GM18907 (cell line): Measurements from ENCODE around the gene MYF5.

ENCODE experiments used
- ATAC-seq: cut with Tn5 transposase; IDR thresholded peaks from one replicate; pipeline ENCODE4 v1.9.1; 2021; ENCODE audit warnings: mild to moderate bottlenecking, moderate library complexity; ENCODE audit not compliant: unreplicated experiment

The MYF5 gene

DNA sequence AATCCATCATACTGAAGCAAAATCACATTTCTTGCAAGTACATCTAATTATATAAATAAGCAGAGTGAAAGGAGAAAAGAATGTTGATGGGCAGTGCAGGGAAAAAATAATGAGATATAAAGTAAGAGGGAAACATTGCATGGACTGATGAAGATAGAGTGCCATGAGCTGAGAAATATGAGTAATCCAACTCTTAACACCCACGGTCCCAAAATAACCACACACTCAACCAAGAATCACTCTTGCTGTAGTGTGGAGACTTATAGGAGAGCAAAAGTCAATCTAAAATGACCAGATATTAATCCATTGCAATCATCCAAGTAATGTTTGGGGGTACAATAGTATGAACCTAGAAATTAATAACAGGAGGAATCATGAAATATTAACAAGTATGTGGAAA, 40.2 kb downstream of the MYF5 start:
- peak; percentile 57 for ATAC-seq

DNA sequence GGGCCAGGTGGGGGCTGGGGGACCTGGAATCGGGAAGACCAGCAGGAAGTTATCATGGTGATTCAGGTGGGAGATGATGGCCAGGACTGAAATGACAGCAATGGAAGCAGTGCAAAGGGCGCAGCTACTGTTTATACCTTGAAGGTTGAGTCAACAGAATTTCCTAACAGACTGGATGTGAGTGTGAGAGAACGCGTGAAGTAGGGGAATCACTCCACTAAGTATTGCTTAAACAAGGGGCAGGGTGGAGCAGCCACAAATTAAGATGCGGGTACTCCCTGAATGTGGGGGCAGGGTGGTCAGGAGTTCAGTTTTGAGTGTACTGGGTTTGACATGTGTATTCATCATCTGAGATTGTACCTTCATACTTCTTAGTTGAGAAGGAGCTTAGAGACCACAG, 45.1 kb downstream of the MYF5 start:
- peak; percentile 46 for ATAC-seq

DNA sequence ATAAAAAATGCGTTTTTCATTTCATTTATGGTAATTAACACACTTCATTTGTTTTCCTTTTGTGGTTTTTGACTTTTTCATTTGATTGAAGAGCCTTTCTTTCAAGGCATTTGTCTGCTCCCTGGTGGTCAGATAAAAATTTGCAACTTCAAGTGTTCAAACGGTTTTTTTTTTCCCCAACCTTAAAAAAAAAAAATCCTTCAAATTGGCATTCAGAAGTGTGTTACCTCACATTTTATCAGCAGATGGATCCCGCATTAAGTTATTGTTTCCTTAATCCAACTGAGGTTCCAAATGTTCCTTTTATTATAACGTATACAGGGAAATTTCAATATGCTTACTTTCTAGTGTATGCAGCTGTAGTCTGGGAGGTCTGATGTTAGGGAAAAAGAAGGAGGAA, 47.2 kb downstream of the MYF5 start:
- peak; percentile 30 for ATAC-seq

DNA sequence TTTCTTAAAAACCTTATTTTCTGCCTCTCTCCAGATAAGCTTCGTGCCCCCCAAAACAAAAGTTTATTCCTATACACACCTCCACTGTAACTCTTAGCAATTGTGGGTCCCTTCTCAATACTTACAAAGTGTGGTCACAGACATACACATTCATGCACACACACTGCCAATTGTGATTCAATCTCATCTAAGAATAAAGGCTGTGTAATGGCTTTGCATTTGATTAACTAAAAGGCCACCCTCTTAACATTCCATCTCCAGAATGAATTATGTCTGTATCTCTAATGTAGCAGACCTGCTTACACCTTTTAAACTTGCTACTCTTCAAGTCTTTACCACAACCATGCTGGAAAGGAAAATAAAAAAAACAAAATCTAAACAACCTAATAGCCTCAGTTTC, 49.5 kb downstream of the MYF5 start:
- ATAC-seq, result no peak

DNA sequence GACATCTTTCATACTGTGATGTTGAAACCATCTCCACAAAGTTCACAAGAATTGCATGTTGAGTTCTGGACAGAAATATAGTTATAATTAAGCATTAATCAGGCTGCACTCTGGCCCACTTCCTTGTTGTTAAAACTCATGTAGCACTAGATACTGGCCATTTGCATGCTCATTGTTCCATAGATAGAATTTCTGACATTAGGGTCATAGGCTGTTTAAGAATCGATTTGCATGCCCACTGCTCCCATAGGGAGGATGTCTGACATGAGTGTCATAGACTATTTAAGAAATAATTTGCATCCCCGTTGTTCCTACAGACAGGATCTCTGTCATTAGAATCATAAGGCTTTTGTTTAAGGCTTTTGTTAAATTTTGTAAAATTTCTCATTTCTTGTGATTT, 50.2 kb downstream of the MYF5 start:
- ATAC-seq, result peak; percentile 94
